SKM-1 treated with dmso at 0.1 percent for 144 hours (cell line): Measurements from ENCODE around the gene NADSYN1.
"Not testable (repeated sequence)": the region's sequence is repeated elsewhere in the genome, so short reads cannot be mapped to it uniquely, and the experiment has no call there.

Source experiments
- DNase-seq: peaks from one replicate; lab custom pipeline; 2025; ENCODE audit not compliant: unreplicated experiment; lab: John Stamatoyannopoulos, UW

The NADSYN1 gene

DNA sequence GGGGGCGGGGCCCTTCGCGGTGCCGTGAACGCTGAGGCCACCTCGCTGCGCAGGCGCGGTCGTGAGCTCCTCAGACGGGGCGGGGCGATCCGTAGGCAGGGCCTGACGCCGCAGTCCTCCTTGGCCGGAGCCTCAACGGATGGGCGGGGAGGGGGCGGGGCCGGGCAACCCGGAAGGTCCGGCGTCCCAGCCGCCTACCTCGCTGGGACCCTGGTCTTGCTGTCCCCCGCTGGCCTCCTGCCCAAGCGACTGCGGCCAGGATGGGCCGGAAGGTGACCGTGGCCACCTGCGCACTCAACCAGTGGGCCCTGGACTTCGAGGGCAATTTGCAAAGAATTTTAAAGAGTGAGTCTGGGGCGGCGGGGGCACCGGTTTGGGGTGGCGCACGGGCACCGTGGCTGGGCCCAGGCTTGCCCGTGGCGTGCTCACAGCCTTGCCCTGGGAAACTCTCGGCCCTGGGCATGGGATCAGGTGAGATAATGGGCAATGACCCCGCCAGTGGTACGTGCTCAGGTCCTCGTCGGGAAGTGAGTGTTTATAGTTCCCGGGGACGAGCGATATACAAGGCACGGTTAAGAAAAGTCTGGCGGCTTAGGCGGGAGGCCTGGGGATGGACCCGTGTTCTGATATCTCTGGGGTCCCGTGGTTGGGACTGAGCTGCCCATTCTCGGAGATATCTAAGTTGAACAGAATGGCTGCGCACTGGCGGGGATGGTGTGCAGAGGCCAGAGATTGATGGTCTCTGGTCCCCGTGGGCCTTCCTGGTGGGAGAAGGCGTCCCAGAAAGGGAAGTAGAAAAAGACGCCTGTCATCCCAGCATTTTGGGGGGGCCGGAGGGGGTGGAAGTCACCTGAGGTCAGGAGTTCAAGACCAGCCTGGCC, at the start of gene NADSYN1:
TSS of gene NADSYN1 (plus strand) at position 167 of the 881 bp plus-strand sequence. CDS start at position 261, 94 bp downstream.
- peak; percentile 90 for DNase-seq

DNA sequence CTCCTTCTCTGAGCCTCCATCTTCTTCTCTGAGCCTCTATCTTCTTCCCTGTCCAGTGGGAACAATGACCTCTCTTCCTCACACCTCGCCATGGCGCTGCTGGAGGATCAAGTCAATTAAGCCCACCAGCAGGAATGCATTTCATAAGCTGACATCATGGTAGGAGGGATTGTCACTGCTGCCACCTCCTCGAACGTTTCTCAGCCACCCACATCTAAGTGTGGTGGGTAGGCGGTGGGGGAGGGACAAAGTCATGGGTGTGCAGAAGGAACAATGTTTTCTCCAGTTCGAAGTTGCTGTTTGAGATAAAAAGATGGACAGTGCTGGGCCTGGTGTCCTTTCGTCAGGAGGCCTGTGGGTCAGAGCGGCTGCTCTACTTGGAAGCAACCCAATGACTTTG, 48.8 kb upstream of the NADSYN1 start:
- no peak for DNase-seq

DNA sequence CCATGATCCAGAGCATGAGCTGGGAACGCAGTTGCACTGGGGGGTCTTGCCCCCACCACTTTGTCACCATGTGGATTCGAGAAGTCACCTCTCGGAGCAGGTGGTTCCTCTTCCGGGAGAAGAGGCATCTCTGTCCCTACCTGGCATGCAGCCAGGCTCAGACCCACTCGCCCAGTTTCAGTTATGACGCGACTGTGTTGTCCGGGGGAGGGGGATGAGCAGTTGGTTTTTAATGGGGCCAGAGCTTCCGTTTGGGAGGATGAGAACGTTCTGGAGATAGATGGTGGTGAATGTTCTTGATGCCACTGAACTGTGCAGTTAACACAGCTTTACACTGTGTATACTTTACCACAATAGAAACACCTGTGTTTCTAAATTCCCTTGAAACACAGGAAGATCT, 46.3 kb upstream of the NADSYN1 start:
- DNase-seq, result no peak

DNA sequence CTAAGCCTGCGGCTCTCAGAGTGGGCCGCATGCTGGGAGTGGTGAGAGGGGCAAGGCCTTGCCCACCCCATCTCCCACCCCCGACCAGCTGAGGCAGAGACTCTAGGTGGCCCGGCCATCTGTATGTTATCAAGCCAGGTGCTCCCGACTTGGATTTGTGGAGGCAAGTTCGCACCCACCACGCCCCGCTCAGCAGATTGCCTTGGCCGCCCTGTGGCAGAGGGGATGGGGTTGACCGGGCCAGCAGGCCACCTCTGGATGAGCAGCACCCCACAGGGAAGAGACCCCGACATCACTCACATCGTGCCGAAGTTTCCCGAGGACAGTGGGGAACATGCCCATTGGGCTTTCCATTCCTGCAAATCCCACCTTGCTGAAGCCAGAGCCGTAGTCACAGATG, 45.6 kb upstream of the NADSYN1 start:
- no peak for DNase-seq

DNA sequence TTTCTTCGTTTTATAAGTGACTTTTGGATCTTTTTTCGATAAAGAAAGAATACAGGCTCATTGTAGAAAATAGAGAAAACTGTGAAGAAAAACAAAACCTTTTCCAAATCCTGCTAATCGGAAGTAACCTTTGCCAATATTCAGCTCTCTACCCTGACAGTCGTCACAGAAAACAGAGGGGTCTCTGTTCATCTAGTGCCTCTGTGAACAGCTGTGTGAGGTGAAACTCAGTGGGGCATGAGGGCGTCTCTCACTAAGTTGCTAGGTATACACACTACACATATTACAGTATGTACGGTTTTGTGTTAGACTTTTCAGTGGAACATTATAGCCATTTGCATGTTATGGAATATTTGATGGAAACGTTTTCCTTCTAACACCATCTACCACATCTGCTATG, 44.2 kb upstream of the NADSYN1 start:
- DNase-seq, result no peak

DNA sequence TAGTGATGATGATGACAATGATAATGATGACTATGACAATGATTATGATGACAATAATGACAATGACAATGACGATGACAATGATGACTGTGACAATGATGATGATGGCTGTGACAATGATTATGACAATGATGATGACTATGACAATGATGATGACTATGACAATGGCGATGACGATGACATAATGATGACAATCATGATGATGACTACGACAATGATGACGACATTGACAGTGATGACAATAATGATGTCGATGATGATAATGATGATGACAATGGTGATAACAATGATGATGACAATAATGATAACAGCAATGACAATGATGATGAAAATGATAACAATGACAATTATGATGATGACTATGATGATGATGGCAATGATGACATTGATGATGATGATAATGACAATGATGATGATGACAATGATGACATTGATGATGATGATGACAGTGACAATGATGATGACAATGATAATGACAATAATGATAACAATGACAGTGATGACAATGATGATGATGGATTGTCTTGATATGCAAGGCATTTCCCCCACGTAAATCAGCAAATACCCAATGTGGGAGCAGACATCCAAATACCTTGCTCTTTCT, 42.5 kb upstream of the NADSYN1 start:
- DNase-seq, result no peak

DNA sequence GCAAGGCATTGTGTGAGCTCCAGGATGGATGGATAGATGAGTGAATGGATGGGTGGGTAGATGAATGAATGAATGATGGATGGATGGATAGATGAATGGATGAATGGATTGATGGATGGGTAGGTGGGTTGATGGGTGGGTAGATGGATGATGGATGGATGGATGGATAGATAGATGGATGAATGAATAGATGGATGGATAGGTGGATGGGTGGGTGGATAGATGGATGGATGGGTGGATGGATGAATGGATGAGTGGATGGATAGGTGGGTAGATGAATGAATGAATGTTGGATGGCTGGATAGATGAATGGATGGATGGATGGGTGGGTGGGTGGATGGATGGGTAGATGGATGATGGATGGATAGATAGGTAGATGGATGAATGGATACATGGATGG, 38.4 kb upstream of the NADSYN1 start:
- no peak for DNase-seq

DNA sequence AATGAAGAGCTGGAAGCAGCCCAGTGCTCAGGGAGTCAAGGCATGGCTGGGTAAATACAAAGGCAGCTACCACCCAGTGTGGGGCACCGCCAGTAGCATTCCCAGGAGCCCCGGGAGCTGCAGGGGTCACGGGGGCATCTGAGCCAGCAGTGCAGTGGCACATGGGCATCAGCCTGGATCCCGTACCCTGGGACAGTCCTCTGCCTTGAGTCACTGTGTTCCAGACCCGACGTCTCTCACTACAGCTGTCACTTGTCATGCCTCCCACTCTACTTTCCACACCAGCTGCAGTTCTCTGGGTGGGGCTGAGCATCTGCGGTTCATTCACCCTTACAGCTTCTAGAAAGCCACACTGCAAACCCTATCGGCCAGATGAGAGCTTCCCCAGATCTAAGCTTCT, 34.4 kb upstream of the NADSYN1 start:
- no peak for DNase-seq

DNA sequence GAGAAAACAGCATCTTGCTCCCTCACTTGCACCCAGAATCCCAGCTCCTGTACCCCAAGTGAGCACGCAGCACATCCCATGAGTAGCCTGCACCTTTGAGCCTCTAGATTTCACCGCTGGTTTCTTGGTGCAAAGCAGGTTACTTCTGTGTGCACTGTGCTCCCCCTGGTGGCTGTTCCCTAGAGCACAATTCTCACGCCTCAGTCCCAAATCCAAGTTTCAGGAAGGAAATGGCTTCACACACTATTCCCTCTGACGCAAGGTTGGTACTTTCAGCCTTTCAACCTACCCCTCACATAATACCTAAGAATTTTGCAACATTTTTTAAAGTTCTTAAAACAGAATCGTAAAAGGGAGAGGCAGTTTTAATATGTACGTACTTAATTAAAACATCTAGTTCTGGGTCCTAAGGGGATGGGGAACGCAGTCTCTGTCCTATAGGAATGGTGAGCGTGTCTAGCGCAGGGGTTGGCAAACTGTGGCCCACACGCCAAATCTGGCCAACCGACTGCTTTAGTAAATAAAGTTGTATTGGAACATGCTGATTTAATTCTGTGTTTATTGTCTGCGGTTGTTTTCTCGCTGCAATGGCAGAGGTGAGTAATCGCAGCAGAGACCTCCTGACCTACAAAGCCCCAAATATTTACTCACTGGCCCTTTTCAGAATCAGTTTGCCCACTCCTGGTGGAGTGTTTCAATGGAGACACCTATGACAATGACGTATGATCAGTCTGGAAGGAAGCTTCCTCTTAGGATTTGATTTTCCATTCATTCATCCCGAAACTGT, 32.4 kb upstream of the NADSYN1 start:
- peak; percentile 35 for DNase-seq

DNA sequence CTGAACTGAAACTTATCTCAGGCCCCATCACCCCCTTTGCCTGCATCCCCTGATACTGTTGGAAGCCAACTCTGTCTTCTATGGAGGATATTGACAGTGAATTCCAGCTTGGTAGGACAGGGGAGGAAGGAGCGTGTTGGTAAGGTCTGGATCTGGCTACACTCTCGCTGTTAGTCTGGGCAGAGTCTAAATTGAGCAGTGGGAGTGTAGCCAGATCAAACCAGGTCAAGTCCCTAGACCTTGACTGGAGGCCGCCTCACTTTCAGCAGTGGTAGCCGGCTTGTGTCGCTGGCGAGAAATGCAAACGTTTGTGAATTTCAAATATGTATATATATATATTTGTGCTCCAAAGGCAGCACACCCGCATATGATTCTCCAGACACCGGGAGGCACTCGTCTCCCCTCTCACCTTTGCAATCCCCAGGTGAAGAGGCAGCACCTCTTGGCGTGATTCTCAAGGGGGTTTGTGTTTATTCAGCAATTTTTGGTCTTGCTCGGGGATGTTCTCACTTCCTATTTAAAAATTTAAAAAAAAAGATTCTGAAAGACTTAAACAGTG, 31.5 kb upstream of the NADSYN1 start:
- DNase-seq, result no peak

DNA sequence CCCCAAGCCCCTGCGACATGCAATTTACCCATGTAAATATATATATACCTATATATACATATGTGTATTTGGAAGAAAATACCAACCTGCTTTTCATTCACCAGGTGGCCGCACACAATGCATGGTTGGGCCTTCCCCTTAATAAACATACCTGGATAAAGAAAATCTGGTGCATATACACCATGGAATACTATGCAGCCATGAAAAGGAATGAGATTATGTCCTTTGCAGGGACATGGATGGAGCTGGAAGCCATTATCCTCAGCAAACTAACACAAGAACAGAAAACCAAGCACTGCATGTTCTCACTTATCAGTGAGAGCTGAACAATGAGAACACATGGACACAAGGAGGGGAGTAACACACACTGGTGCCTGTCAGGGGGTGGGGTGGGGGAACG, 30.7 kb upstream of the NADSYN1 start:
- not testable (repeated sequence) for DNase-seq

DNA sequence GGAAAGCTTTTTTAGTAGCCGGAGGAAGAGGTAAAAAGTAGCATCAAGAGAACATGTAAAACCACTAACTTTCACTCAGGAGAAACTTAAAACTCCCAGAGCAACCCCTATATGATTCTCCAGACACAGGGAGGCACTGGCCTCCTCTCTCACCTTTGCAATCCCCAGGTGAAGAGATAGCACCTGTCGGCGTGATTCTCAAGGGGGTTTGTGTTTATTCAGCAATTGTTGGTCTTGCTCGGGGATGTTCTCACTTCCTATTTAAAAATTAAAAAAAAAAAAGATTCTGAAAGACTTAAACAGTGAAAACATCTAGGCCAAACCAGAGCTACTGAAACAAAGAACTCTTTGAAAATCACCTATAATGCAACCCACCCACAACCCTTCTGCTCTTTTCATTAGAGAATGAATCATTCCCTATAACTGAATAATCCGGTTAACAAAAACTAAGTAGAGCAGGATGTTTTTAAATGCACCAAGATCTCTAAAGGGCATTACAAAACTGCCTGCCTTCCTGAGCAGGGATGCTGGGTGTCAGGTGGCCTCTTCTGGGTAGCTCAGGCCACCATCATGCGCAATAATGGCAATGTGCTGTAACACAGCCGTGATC, 29.7 kb upstream of the NADSYN1 start:
- no peak for DNase-seq

DNA sequence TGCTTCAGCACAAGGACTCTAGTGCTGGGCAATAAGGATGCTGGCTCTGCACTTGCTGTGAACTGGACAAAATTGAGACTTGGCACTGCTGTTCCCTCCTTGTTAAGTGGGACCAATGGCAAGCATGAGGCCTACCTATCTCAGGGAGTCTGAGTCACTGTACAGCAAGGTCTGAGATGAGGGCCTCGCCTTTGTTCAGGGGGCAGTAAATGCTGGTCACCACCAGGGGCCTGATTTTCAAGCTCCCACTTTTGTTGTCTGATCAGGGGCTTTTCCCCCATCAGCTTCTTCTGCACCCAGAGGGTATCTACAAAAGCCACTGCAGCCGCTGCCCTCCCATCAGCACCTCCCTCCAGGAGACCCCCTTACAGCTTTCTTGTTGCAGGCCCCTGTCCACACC, 27.6 kb upstream of the NADSYN1 start:
- no peak for DNase-seq

DNA sequence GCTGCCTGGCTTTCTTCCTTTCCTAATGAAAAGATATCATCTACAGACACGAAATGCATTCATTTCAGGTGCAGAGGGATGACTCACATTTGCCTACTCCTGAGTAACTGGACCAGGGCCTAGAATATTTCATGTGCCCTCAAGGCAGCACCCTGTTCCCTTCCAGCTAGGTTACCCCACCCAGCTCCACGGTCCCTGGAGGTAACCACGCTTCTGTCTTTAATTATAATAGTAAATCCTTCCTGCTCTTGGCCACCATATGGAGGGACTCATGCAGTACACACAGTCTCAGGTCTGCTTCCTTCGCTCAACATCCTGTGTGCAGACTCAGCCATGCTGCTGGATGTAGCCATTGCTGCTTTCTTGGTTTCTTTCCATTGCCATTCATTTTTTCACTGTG, 27.1 kb upstream of the NADSYN1 start:
- DNase-seq, result no peak

DNA sequence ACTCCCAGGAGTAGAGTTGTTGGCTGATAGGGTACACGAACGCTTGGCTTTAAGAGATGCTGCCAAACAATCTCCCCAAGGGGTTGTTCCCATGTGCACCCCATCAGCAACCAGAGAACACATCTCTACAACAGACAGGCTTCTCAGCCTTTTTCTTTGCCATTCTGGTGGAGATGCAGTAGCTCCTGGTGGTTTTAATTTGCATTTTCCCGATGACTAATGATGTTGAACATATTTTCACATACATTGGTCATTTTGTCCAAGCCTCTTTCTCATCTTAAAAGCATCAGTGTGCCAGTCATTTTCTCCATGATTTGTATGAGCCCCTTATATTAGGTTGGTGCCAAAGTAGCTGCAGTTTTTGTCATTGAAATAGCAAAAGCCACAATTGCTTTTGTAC, 26.6 kb upstream of the NADSYN1 start:
- DNase-seq, result no peak

DNA sequence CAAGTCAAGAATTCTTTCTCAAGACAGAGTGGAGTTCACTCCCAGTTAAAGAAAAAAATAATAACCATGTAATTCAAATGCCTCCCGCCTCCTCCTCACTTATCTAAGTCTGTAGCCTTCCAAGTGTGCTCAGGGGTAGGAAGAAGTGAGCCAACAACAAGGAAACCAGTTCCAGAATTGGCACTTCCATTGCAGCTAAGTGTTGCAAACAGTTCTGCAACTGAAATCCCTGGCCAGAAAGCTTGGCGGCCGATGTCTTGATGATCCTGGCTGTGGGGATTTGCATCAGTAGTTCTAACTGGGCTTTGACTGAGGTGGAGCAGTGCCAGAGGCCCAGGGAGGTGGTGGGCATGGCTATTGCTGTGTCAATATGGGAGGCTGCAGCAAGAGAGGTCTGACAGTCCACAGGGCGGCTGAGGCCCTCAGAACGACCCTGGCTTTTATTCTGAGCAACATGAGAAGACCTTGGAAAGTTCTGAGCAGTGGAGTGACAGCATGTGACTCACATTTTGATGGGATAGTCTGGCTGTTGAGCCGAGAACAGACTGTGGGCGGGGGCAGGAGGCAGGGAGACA, 24.1 kb upstream of the NADSYN1 start:
- DNase-seq, result no peak

DNA sequence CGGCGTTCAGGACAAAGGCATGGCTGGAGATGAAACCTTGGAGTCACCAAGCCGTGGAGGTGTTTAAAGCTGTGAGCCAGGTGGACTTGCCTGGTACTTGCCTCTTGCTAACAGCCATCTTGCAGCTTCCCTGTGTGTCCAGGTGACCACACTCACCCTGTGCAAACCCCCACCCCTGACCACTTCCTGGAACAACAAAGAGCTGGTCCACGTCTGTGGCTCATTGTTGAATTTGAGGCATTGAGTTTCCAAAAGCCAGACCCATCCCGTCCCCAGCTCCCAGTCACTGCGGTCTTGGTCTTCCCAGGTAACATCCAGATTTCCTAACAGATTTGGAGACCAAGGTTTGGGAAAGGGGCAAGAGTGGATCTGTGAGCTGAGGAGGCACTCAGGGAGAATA, 23.3 kb upstream of the NADSYN1 start:
- DNase-seq, result no peak

DNA sequence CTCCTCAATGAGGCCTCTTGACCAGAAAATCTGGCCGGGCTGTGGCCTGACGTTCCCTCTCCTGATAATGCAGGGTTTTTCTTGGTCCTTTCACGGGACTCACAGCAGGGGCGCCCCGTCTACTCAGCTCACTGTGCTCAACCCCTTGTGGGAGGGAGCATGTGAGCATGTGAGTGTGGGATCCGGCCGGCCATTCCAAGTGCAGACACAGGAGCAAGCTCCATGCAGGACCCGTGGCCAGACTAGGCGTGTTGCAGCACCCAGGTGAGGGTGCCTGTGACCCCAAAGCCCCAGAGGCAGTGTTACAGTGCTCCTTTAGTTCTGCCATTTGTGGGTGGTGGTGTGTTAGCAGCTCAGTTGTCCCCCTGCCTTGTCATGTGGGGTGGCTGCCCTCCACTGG, 22.8 kb upstream of the NADSYN1 start:
- no peak for DNase-seq

DNA sequence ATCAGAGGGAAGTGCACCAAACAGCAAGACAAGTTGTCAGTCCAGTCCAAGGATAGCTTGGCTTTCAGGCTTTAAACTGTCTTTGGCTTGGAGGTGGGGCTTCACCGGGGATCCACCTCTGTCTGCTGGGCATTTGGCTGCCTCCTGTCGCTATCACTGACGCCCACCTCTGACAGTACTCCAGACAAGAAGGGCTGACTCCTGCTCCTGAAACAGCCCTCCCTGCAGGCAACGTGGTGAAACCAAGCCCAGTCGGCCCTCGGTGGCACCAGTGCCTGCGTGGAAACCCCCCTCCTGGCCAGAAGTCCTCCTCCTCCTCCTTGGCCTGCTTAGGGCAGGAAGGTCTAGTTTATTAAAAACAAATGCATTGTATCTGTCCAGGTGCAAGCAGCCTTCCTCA, 21.7 kb upstream of the NADSYN1 start:
- DNase-seq, result no peak

DNA sequence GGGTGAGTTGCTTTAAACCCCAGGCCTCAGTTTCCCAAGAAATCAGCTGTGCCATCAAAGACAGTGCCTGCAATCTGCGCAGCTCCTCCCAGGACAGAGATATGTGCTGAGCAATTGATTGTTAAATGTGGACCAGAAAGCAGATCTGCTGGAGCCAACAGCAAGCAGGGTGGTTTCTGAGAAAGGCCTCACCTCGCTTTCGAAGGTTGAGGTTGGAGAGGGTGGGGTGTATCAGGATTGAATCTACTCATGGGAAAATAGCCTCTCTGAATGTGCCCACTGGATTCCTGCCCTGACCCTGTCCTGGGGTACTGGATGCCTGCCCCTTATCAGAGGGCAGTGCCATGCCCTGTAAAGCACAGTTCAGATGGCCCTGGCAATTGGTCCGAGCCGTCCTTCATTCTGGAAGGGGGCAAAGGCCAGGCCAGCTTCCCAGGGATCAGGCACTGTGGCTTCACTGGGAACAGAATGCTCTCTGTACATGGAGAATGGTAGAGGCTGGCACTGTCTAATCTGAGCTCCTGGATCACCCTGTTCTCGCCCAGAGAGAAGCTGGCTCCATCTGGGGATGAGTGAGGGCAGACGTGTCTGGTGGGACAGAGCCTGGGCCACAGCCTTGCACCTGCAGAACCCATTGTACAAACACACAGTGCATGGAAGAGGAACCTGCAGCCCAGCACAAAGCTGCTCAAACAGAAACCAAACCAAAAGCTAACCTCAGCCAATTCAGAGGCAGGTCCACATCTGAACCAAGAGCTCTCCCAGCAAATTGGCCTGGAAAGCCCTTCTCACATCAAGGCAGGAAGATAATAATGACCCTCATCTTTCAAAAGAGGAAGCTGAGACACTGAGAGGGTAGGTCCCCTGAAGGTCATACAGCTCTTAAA, 20.0 kb upstream of the NADSYN1 start:
- no peak for DNase-seq
